KMS-11 (cell line): ENCODE data around the gene GIPC3.

Experiments used
- H2AFZ ChIP-seq: fragments of 200-600 bp; sonication (generic); 2 replicates; pipeline ENCODE4 v1.6.1; 2016; ENCODE audit warnings: antibody characterized with exemption, mixed run types, low read depth
- H3K27ac ChIP-seq: fragments of 200-600 bp; sonication (generic); 2 replicates; pipeline ENCODE4 v1.6.1; 2016; ENCODE audit warnings: mild to moderate bottlenecking, mixed run types
- H3K27me3 ChIP-seq: fragments of 200-600 bp; sonication (generic); 2 replicates; pipeline ENCODE4 v1.6.1; 2017; ENCODE audit warnings: mild to moderate bottlenecking, low read depth, mixed run types, moderate library complexity; ENCODE audit not compliant: insufficient read depth
- H3K36me3 ChIP-seq: fragments of 200-600 bp; sonication (generic); 2 replicates; pipeline ENCODE4 v1.6.1; 2017; ENCODE audit warnings: mild to moderate bottlenecking, mixed run types; ENCODE audit not compliant: insufficient read depth
- H3K4me1 ChIP-seq: fragments of 200-600 bp; sonication (generic); 2 replicates; pipeline ENCODE4 v1.6.1; 2016; ENCODE audit warnings: mild to moderate bottlenecking, low read depth, mixed run types; ENCODE audit not compliant: poor library complexity, severe bottlenecking
- H3K4me2 ChIP-seq: fragments of 200-600 bp; sonication (generic); 2 replicates; pipeline ENCODE4 v1.7.0; 2016; ENCODE audit warnings: mild to moderate bottlenecking, mixed run types
- H3K4me3 ChIP-seq: fragments of 200-600 bp; sonication (generic); IDR thresholded peaks from 2 replicates; pipeline ENCODE4 v1.6.1; 2017; ENCODE audit warnings: low read depth, low read length, mixed read lengths; ENCODE audit not compliant: insufficient read depth
- H3K79me2 ChIP-seq: fragments of 200-600 bp; sonication (generic); 2 replicates; pipeline ENCODE4 v1.6.1; 2016; ENCODE audit warnings: low read depth, mixed run types; ENCODE audit not compliant: insufficient read depth
- H3K9ac ChIP-seq: fragments of 200-600 bp; sonication (generic); 2 replicates; pipeline ENCODE4 v1.6.1; 2016; ENCODE audit warnings: mild to moderate bottlenecking, mixed run types
- H4K20me1 ChIP-seq: fragments of 200-600 bp; sonication (generic); 2 replicates; pipeline ENCODE4 v1.6.1; 2016; ENCODE audit warnings: mild to moderate bottlenecking, mixed run types; ENCODE audit not compliant: insufficient read depth
- CTCF ChIP-seq: fragments of 200-600 bp; sonication (generic); conservative IDR thresholded peaks from 2 replicates; pipeline ENCODE4 v1.6.1; 2017; ENCODE audit warnings: low read depth, mild to moderate bottlenecking, antibody characterized with exemption, low read length, moderate library complexity, mixed read lengths

GIPC3 gene

GRCh38 chr19:3599776-3600187 is 14.5 kb downstream of the GIPC3 start:
- Histone ChIP-seq H4K20me1 (no peaks in the 10 kb centered on the region), H3K27me3 (peaks cover 3% of the 10 kb centered on the region; the same call in 1 of the 2 replicates), H3K4me2 (no peak overlapping the region), H3K36me3 (no peaks in the 10 kb centered on the region), H3K4me3 (no peak overlapping the region), H3K9ac (no peak overlapping the region), H3K79me2 (no peaks in the 10 kb centered on the region), H2AFZ (no peak overlapping the region), H3K4me1 (no peaks in the 10 kb centered on the region), H3K27ac (no peak overlapping the region)
- no peak for TF ChIP-seq CTCF

GRCh38 chr19:3601021-3601420 is 15.7 kb downstream of the GIPC3 start:
- Histone ChIP-seq H3K4me2 (no peak overlapping the region), H3K27ac (no peak overlapping the region), H3K9ac (no peak overlapping the region), H3K79me2 (no peaks in the 10 kb centered on the region), H3K4me1 (peaks cover 2% of the 10 kb centered on the region), H3K27me3 (peaks cover 3% of the 10 kb centered on the region; the same call in 1 of the 2 replicates), H2AFZ (no peak overlapping the region), H4K20me1 (no peaks in the 10 kb centered on the region), H3K36me3 (no peaks in the 10 kb centered on the region), H3K4me3 (no peak overlapping the region)
- no peak for TF ChIP-seq CTCF

DNA sequence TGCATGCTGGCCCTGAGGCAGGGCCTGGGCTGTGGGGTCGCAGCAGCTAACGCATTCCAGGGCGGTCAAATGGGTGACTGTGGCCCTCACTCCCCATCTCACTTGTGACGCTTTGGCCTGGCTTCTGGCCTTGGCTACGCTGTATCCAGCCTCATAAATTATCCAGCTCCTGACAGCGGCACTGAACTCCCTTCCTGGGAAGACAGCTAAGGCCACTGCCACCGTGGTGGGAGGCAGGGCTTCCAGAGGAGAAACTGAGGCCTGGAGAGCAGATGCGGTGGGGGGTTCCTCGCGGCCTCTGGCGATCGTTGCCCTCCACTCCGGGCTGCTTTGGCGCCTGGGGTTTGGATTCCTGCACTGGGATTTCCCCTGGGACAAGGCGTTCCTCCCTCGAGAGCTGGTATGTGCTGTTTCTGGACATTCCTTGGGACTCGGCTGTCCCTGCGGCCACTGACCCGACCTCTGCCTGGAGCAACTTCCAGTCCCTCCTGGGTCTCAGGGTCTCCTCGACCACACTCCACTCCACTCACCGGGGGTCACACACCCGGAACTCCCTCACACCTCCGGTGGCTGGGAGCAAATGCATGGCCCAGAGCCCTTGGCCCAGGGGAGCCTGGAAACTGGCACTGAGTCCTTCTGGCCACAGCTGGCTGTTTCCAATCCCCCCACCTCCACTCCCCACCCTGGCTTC is 18.0 kb downstream of the GIPC3 start:
- Histone ChIP-seq H3K27me3 (no peaks in the 10 kb centered on the region; the same call in 1 of the 2 replicates), H4K20me1 (no peaks in the 10 kb centered on the region), H3K36me3 (no peaks in the 10 kb centered on the region), H3K27ac (no peak overlapping the region), H3K79me2 (no peaks in the 10 kb centered on the region), H3K4me1 (peaks cover 5% of the 10 kb centered on the region), H3K4me2 (no peak overlapping the region), H3K4me3 (no peak overlapping the region), H3K9ac (no peak overlapping the region), H2AFZ (no peak overlapping the region)
- TF ChIP-seq CTCF = no peak

GRCh38 chr19:3604227-3604986 is 19.1 kb downstream of the GIPC3 start:
- no peak overlapping the region for H3K9ac ChIP-seq
- no peak for TF ChIP-seq CTCF
- no peaks in the 10 kb centered on the region for H3K36me3 ChIP-seq
- H3K27me3 ChIP-seq = no peaks in the 10 kb centered on the region; the same call in 1 of the 2 replicates
- no peak overlapping the region for H3K4me2 ChIP-seq
- H4K20me1 ChIP-seq = no peaks in the 10 kb centered on the region
- no peak overlapping the region for H2AFZ ChIP-seq
- no peaks in the 10 kb centered on the region for H3K79me2 ChIP-seq
- H3K4me1 ChIP-seq = peaks cover 5% of the 10 kb centered on the region
- no peak overlapping the region for H3K4me3 ChIP-seq
- H3K27ac ChIP-seq = no peak overlapping the region
